Natural killer cell (primary cell): ENCODE results near the gene TBL1X. TPM values are rescaled to one million over a fixed set of nuclear protein-coding genes. Genes with fewer than 3 reads are reported as not detected.

Experiments used
- ATAC-seq, 3 donors: fragments of 150-1000 bp in 2 of 3; fragments of 200-7000 bp in 1 of 3; cut with Tn5 transposase; 1 replicate in 1 of 3; 2 replicates in 2 of 3; pipeline ENCODE4 v1.10.0; 2021; ENCODE audit warnings: mild to moderate bottlenecking in 2 of 3, moderate library complexity in 2 of 3
- DNase-seq, 2 donors: peaks; one replicate each; pipeline versions ENCODE4 v3.0.0 to v3.0.0-alpha.2; 2013 to 2021; ENCODE audit warnings: mixed read lengths in 1 of 2
- H3K27ac ChIP-seq: one replicate; pipeline ENCODE4 v1.5.1; 2013; ENCODE audit warnings: mild to moderate bottlenecking, low read length
- H3K27me3 ChIP-seq: one replicate; pipeline ENCODE4 v1.6.1; 2013; ENCODE audit warnings: low read length; ENCODE audit not compliant: control insufficient read depth, insufficient read depth
- H3K36me3 ChIP-seq: one replicate; pipeline ENCODE4 v1.6.1; 2013; ENCODE audit warnings: low read length; ENCODE audit not compliant: control insufficient read depth, insufficient read depth
- H3K4me1 ChIP-seq: one replicate; pipeline ENCODE4 v1.6.1; 2013; ENCODE audit warnings: low read length; ENCODE audit not compliant: control insufficient read depth, insufficient read depth
- H3K4me3 ChIP-seq: one replicate; pipeline ENCODE4 v1.5.1; 2013; ENCODE audit warnings: low read length
- H3K9me3 ChIP-seq: one replicate; pipeline ENCODE4 v1.6.1; 2013; ENCODE audit warnings: low read length; ENCODE audit not compliant: control insufficient read depth, insufficient read depth
- H3K27ac Mint-ChIP-seq, 2 donors: one replicate each; pipeline ENCODE4 v1.8.0; 2022; ENCODE audit warnings: mild to moderate bottlenecking in 2 of 2, mixed read lengths in 2 of 2, moderate library complexity in 1 of 2
- H3K27me3 Mint-ChIP-seq, 2 donors: one replicate each; pipeline ENCODE4 v1.8.0; 2022; ENCODE audit warnings: low read depth in 2 of 2, mixed read lengths in 2 of 2
- H3K36me3 Mint-ChIP-seq: one replicate; pipeline ENCODE4 v1.8.0; 2022; ENCODE audit warnings: mixed read lengths
- H3K4me1 Mint-ChIP-seq, 2 donors: one replicate each; pipeline ENCODE4 v1.8.0; 2022; ENCODE audit warnings: mixed read lengths in 2 of 2
- H3K4me3 Mint-ChIP-seq: one replicate; pipeline ENCODE4 v1.8.0; 2022; ENCODE audit warnings: mild to moderate bottlenecking, moderate library complexity, mixed read lengths
- H3K9me3 Mint-ChIP-seq, 2 donors: one replicate each; pipeline ENCODE4 v1.8.0; 2022; ENCODE audit warnings: mixed read lengths in 2 of 2
- WGBS: methylation state at CpG from one replicate; pipeline ENCODE4 v1.1.7; 2013; ENCODE audit warnings: missing lambda C conversion rate; ENCODE audit not compliant: insufficient coverage; 5-methylcytosine and 5-hydroxymethylcytosine counted together
- intact Hi-C: fragments of 100-400 bp; cut with micrococcal nuclease; formaldehyde crosslinking; loops from one replicate; pipeline ENCODE4 v1.14.2; 2022
- total RNA-seq, 4 donors: library from RNA; stranded (reverse); fragments of 120-200 nt in 1 of 4; gene quantifications; one replicate each; pipeline versions ENCODE4 v1.2.3 to v1.2.4, GENCODE V29; 2013 to 2022
- TF ChIP-seq, protein P1 (sequence below): fragments of 200-600 bp; IDR thresholded peaks from one replicate; pipeline ENCODE4 v1.8.0; 2022; ENCODE audit warnings: antibody characterized with exemption

Gene TBL1X
- total RNA-seq, 3 donors from 2014 or later (not counting 1 experiment from before 2014, with no cell fraction given), result 21.9 to 43.8 (median 32.7) TPM

- no peak for DNase-seq
- H3K4me1 ChIP-seq, result no peaks in the 10 kb centered on the region
These were observed 146.7 kb downstream of the TBL1X start for GRCh38 chrX:9611436-9612145.

DNA sequence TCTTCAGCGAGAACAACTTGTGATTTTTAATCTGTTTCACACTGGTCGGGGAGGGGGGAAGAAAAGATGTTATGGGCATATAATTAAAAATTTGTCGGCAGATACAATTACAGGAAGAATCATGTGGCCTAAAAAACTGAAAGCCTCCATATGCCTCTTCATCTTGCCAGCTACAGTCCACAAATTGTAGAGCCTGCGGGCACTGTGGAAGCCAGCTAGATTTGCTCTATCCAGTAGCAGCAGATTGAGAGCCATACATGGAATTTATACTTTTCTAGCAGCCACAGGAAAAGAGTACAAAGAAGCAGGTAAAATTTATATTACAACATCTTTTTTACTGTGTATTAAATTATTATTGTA, 147.3 kb downstream of the TBL1X start:
- 100% methylated on average over 2 of the region's 4 CpGs for WGBS
- H3K9me3 ChIP-seq, result no peaks in the 10 kb centered on the region

More at GRCh38 chrX:9611436-9612145, 146.7 kb downstream of the TBL1X start:
- no peak overlapping the region for H3K27ac Mint-ChIP-seq
- peaks cover 4 to 10% of the 10 kb centered on the region in 2 donors for H3K4me1 Mint-ChIP-seq
- TF ChIP-seq, protein P1, sequence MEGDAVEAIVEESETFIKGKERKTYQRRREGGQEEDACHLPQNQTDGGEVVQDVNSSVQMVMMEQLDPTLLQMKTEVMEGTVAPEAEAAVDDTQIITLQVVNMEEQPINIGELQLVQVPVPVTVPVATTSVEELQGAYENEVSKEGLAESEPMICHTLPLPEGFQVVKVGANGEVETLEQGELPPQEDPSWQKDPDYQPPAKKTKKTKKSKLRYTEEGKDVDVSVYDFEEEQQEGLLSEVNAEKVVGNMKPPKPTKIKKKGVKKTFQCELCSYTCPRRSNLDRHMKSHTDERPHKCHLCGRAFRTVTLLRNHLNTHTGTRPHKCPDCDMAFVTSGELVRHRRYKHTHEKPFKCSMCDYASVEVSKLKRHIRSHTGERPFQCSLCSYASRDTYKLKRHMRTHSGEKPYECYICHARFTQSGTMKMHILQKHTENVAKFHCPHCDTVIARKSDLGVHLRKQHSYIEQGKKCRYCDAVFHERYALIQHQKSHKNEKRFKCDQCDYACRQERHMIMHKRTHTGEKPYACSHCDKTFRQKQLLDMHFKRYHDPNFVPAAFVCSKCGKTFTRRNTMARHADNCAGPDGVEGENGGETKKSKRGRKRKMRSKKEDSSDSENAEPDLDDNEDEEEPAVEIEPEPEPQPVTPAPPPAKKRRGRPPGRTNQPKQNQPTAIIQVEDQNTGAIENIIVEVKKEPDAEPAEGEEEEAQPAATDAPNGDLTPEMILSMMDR, result no peak
- no peaks in the 10 kb centered on the region for H3K9me3 Mint-ChIP-seq
- H3K27me3 ChIP-seq, result no peaks in the 10 kb centered on the region
- no peak for ATAC-seq
- no peaks in the 10 kb centered on the region for H3K27me3 Mint-ChIP-seq
- H3K36me3 ChIP-seq, result no peaks in the 10 kb centered on the region
- H3K4me3 Mint-ChIP-seq, result no peak overlapping the region
- intact Hi-C loops, result no loop called here
- no peaks in the 10 kb centered on the region for H3K36me3 Mint-ChIP-seq
- no peaks in the 10 kb centered on the region for H3K9me3 ChIP-seq
- 96% methylated on average over 15 of the region's 16 CpGs for WGBS
- no peak overlapping the region for H3K4me3 ChIP-seq
- H3K27ac ChIP-seq, result no peak overlapping the region

GRCh38 chrX:9614016-9614415, 149.2 kb downstream of the TBL1X start:
- H3K4me1 Mint-ChIP-seq, result peaks cover 12 to 20% of the 10 kb centered on the region in 2 donors
- no peak overlapping the region for H3K27ac Mint-ChIP-seq
- no peak for DNase-seq
- Histone ChIP-seq H3K36me3 (no peaks in the 10 kb centered on the region), H3K4me3 (no peak overlapping the region), H3K27me3 (no peaks in the 10 kb centered on the region), H3K4me1 (no peaks in the 10 kb centered on the region), H3K27ac (no peak overlapping the region), H3K9me3 (no peaks in the 10 kb centered on the region)
- no peaks in the 10 kb centered on the region for H3K27me3 Mint-ChIP-seq
- no CpG with 5 or more reads among the region's 1 CpG for WGBS
- intact Hi-C loops, result no loop called here
- no peak overlapping the region for H3K4me3 Mint-ChIP-seq
- no peaks in the 10 kb centered on the region for H3K9me3 Mint-ChIP-seq
- TF ChIP-seq, protein P1, result no peak
- no peak for ATAC-seq
- H3K36me3 Mint-ChIP-seq, result no peaks in the 10 kb centered on the region

More for the DNA sequence above, 147.3 kb downstream of the TBL1X start:
- TF ChIP-seq, protein P1, result no peak
- no peak overlapping the region for H3K4me3 ChIP-seq
- no peaks in the 10 kb centered on the region for H3K27me3 ChIP-seq
- H3K4me3 Mint-ChIP-seq, result no peak overlapping the region
- intact Hi-C loops, result no loop called here
- no peak overlapping the region for H3K27ac ChIP-seq
- H3K27ac Mint-ChIP-seq, result no peak overlapping the region
- DNase-seq, result no peak
- ATAC-seq, result no peak
- no peaks in the 10 kb centered on the region for H3K36me3 Mint-ChIP-seq
- H3K27me3 Mint-ChIP-seq, result no peaks in the 10 kb centered on the region
- H3K4me1 Mint-ChIP-seq, result peaks cover 4 to 10% of the 10 kb centered on the region in 2 donors
- no peaks in the 10 kb centered on the region for H3K4me1 ChIP-seq
- no peaks in the 10 kb centered on the region for H3K36me3 ChIP-seq
- no peaks in the 10 kb centered on the region for H3K9me3 Mint-ChIP-seq

DNA sequence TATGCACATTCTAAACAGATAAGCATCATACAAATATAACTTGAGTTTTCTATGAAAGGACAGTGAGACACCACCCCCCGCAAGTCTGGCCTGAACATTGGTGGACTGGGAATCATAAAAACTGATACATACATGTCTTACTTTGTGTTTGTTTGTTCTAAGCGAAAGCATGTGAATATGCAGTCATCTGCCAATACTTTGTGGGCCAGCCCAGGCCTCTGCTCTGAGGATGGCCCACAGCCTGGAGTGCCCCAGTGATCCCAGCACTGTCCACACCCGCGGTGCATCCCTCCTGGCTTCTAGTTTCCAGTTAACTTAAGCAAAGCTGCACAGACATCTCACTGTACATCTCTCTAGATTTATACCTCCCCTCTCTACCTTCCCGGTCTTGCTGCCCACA, 154.3 kb downstream of the TBL1X start:
- WGBS, result 97% methylated on average over 4 of the region's 5 CpGs
- Histone ChIP-seq H3K27me3 (no peaks in the 10 kb centered on the region), H3K36me3 (no peaks in the 10 kb centered on the region), H3K27ac (no peak overlapping the region), H3K9me3 (no peaks in the 10 kb centered on the region), H3K4me3 (no peak overlapping the region), H3K4me1 (no peaks in the 10 kb centered on the region)
- Mint-ChIP-seq H3K4me1 (peaks cover 10 to 30% of the 10 kb centered on the region in 2 donors), H3K4me3 (no peak overlapping the region), H3K27me3 (no peaks in the 10 kb centered on the region), H3K36me3 (no peaks in the 10 kb centered on the region), H3K27ac (no peak overlapping the region), H3K9me3 (no peaks in the 10 kb centered on the region)
- TF ChIP-seq, protein P1, result no peak
- ATAC-seq (no peak), DNase-seq (no peak)
- intact Hi-C loops, result no loop called here
